ENCODE results near the gene BACE2.

Gene BACE2

GRCh38 chr21:41316200-41317062 is 148.5 kb downstream of the BACE2 start, which contains the start of gene FAM3B:
FAM3B (plus strand) TSS chr21:41316801; CDS start chr21:41316880, 79 bp downstream.
- DNase-seq (ENCODE audit: insufficient read length, low spot score), result no peak
- no peak for FAIRE-seq

- FAIRE-seq, result no peak
- DNase-seq (ENCODE audit: insufficient read length, low spot score), result no peak
Observed at GRCh38 chr21:41317063-41317392, 149.1 kb downstream of the BACE2 start.

GRCh38 chr21:41317458-41317857 is 149.5 kb downstream of the BACE2 start:
- FAIRE-seq, result no peak

GRCh38 chr21:41318218-41318617 is 150.3 kb downstream of the BACE2 start:
- FAIRE-seq (no peak), DNase-seq (ENCODE audit: insufficient read length, low spot score) (no peak)

More at GRCh38 chr21:41317458-41317857, 149.5 kb downstream of the BACE2 start:
- DNase-seq (ENCODE audit: insufficient read length, low spot score), result no peak

- DNase-seq (ENCODE audit: insufficient read length, low spot score), result no peak
- no peak for FAIRE-seq
Observed at GRCh38 chr21:41319273-41319672, 151.3 kb downstream of the BACE2 start.

- FAIRE-seq (no peak), DNase-seq (ENCODE audit: insufficient read length, low spot score) (no peak)
Observed at GRCh38 chr21:41321211-41321907, 153.4 kb downstream of the BACE2 start.

- FAIRE-seq (no peak), DNase-seq (ENCODE audit: insufficient read length, low spot score) (no peak)
Observed at GRCh38 chr21:41321908-41322495, 154.0 kb downstream of the BACE2 start.

GRCh38 chr21:41322496-41323382 is 154.8 kb downstream of the BACE2 start:
- DNase-seq (ENCODE audit: insufficient read length, low spot score), result no peak
- no peak for FAIRE-seq

- FAIRE-seq, result no peak
- DNase-seq (ENCODE audit: insufficient read length, low spot score), result no peak
Observed at GRCh38 chr21:41325138-41325912, 157.4 kb downstream of the BACE2 start.

GRCh38 chr21:41326414-41327080 is 158.6 kb downstream of the BACE2 start:
- no peak for DNase-seq (ENCODE audit: insufficient read length, low spot score)
- no peak for FAIRE-seq

- no peak for FAIRE-seq
Observed at GRCh38 chr21:41327753-41328152, 159.8 kb downstream of the BACE2 start.

GRCh38 chr21:41328660-41329607 is 161.0 kb downstream of the BACE2 start:
- FAIRE-seq, result no peak
- no peak for DNase-seq (ENCODE audit: insufficient read length, low spot score)

More at GRCh38 chr21:41327753-41328152, 159.8 kb downstream of the BACE2 start:
- no peak for DNase-seq (ENCODE audit: insufficient read length, low spot score)
